Left ventricle myocardium inferior (tissue), 1 donor: ENCODE data around the gene NUBPL. TPM values are rescaled to one million over a fixed set of nuclear protein-coding genes. Genes with fewer than 3 reads are reported as not detected.

Experiments used
- DNase-seq: peaks from one replicate; pipeline ENCODE4 v3.0.0-alpha.2; 2020
- H3K27ac ChIP-seq: fragments of 200-600 bp; replicated peaks from 2 replicates; pipeline ENCODE4 v1.8.0; 2021
- H3K27me3 ChIP-seq: fragments of 200-600 bp; 2 replicates; pipeline ENCODE4 v1.8.0; 2021; ENCODE audit warnings: low read depth
- H3K36me3 ChIP-seq: fragments of 200-600 bp; 2 replicates; pipeline ENCODE4 v1.8.0; 2021
- H3K4me1 ChIP-seq: fragments of 200-600 bp; 2 replicates; pipeline ENCODE4 v1.8.0; 2021
- H3K4me3 ChIP-seq: fragments of 200-600 bp; 2 replicates; pipeline ENCODE4 v1.8.0; 2021; ENCODE audit warnings: mild to moderate bottlenecking, moderate library complexity
- H3K9me3 ChIP-seq: fragments of 200-600 bp; replicated peaks from 2 replicates; pipeline ENCODE4 v1.8.0; 2021
- CTCF ChIP-seq: fragments of 200-600 bp; IDR thresholded peaks from 2 replicates; pipeline ENCODE4 v1.8.0; 2021; ENCODE audit warnings: antibody characterized with exemption, mild to moderate bottlenecking, borderline replicate concordance
- intact Hi-C: fragments of 100-400 bp; cut with micrococcal nuclease; formaldehyde crosslinking; loops from one replicate; pipeline ENCODE4 v1.11.0; 2022
- total RNA-seq: library from RNA; stranded (reverse); fragmentation: NEBNext Ultra II Directional; extraction: Animal tissue kit (Norgen Biotek cat#: 25700); gene quantifications from one replicate; pipeline ENCODE4 v1.2.1, GENCODE V29; 2021
- donor health status: DM: no; HTN: yes; CAD: no; lungs with severe emphysema.

The NUBPL gene
- total RNA-seq, 1 donor from 2014 or later = 32.2 TPM

DNA sequence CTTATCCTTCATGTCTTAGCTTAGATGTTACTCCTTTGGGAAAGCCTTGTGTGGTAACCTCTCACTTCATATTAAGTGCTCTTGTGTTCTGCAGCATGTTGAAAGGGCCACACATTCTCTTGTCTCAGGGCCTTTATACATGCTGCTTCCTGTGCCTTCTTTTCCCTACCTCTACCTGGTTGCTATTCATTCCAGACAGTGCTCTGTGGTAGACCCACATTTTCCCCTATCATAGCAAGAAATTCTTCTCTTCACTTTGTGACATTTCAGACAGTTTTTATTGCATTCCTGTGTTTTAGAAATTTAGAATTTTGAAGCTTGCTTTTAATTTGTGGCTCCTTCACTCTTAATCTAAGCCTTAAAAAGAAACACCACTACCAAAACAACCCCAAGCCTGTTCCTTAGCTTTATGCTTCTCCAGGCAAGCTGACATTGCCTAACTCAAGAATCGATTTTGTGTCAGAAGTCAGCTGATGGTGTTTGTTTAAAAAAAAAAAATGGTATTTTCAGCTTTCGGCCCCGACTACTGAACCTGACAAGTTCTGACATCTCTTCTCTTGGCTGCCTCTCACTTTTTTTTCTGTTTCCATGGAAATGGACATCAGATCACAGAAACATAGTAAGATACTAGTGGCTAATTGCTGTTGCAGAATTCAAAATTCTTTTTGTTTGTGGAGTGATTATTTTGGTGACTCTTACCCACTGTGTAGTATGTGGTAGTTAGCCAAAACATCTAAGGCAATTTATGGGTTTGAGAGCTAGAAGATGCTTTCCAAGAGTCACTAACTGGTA lies 156.3 kb downstream of the NUBPL start:
- Histone ChIP-seq H3K4me1 (peaks cover 23% of the 10 kb centered on the region), H3K27me3 (no peaks in the 10 kb centered on the region), H3K4me3 (no peak overlapping the region), H3K27ac (peak overlapping the region; percentile 62), H3K9me3 (peaks cover 5% of the 10 kb centered on the region), H3K36me3 (peaks cover 4% of the 10 kb centered on the region)
- intact Hi-C loops = no loop called here
- DNase-seq = no peak
- TF ChIP-seq CTCF = no peak

DNA sequence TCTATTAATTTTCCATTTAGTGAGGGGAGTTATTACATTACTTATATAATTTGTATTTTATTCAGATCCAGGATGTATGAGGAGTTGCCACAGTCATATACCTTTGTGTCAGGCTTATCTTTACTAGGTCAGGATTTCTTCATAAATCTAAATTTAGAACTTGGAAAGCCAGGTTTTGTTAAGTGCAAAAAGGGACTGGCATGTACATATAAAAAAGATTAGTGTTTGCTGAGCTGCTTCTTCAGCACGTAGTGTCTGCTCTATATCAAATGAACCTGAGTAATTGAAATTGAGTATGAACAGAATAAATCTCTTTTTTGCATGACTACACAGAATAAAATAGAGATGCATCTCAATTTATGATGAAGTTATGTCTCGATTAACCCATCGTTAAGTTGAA lies 157.4 kb downstream of the NUBPL start:
- Histone ChIP-seq H3K27ac (peak overlapping the region; percentile 62), H3K9me3 (peaks cover 5% of the 10 kb centered on the region), H3K4me1 (peaks cover 23% of the 10 kb centered on the region), H3K4me3 (peak overlapping the region; percentile 9), H3K36me3 (no peaks in the 10 kb centered on the region), H3K27me3 (no peaks in the 10 kb centered on the region)
- DNase-seq = no peak
- intact Hi-C loops = no loop called here
- TF ChIP-seq CTCF = no peak

DNA sequence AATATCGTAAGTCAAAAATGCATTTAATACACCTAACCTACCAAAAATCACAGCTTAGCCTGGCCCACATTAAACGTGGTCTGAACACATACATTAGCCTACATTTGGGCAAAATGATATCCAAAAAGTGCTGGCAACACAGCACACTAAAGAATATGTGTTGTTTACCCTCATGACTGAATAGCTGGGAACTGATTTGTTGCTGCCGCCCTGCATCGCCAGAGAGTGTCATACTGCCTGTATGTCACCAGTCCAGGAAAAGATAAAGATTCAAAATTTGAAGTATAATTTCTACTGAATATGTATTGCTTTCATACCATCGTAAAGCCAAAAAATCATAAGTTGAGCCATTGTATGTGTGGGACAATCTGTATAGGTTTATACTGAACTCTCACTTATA lies 157.8 kb downstream of the NUBPL start:
- Histone ChIP-seq H3K9me3 (peaks cover 5% of the 10 kb centered on the region), H3K4me1 (peaks cover 23% of the 10 kb centered on the region), H3K4me3 (peak overlapping the region; percentile 9), H3K27me3 (no peaks in the 10 kb centered on the region), H3K27ac (peak overlapping the region; percentile 62), H3K36me3 (no peaks in the 10 kb centered on the region)
- DNase-seq = no peak
- no peak for TF ChIP-seq CTCF
- intact Hi-C loops = no loop called here

DNA sequence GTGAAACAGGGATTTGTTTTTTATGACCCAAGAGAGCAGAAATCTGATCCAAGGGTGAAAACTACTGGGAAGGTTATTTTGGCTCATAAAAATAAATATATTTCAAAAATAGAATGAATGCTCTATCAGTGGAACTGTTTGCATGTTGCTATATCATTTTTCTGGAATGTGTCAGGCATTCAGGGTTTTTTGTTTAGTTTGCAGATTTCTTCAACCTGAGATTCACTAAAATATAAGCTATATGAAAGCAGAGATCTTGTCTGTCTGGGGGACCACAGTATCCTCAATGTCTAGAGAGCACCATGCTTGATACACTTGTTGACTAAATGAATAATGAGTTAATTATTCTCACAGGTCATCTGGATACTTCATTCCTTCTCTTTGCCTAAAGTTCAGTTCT lies 165.1 kb downstream of the NUBPL start:
- Histone ChIP-seq H3K27ac (no peak overlapping the region), H3K4me3 (no peak overlapping the region), H3K9me3 (peaks cover 22% of the 10 kb centered on the region), H3K4me1 (no peaks in the 10 kb centered on the region), H3K27me3 (no peaks in the 10 kb centered on the region), H3K36me3 (peaks cover 11% of the 10 kb centered on the region)
- DNase-seq = no peak
- intact Hi-C loops = no loop called here
- no peak for TF ChIP-seq CTCF

DNA sequence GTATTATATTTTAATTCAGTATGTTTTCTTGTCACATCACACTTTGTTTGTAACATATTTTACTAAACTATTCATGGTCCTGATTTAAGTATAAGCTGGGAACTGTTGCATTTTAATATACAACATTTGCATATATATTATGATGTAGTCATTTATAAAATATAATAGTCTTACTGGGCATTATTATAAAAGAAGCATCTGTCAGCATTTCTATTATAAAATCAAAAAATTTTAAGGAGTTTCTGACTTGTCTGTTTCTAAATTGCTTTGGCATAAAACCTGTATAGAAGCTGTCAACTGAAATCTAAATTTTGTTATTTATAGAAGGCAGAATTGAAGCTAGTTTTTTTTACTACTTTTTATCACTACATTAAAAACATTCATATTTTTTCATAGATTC lies 166.6 kb downstream of the NUBPL start:
- Histone ChIP-seq H3K36me3 (peaks cover 14% of the 10 kb centered on the region), H3K4me1 (no peaks in the 10 kb centered on the region), H3K4me3 (no peak overlapping the region), H3K27me3 (no peaks in the 10 kb centered on the region), H3K27ac (no peak overlapping the region), H3K9me3 (peaks cover 22% of the 10 kb centered on the region)
- no peak for TF ChIP-seq CTCF
- intact Hi-C loops = no loop called here
- no peak for DNase-seq
